HG03025 (cell line): ENCODE data around the gene MYO9B.

Experiments
- ATAC-seq: cut with Tn5 transposase; IDR thresholded peaks from one replicate; pipeline ENCODE4 v1.9.1; 2021; ENCODE audit warnings: mild to moderate bottlenecking, moderate library complexity; ENCODE audit not compliant: unreplicated experiment, low FRiP score

MYO9B gene

DNA sequence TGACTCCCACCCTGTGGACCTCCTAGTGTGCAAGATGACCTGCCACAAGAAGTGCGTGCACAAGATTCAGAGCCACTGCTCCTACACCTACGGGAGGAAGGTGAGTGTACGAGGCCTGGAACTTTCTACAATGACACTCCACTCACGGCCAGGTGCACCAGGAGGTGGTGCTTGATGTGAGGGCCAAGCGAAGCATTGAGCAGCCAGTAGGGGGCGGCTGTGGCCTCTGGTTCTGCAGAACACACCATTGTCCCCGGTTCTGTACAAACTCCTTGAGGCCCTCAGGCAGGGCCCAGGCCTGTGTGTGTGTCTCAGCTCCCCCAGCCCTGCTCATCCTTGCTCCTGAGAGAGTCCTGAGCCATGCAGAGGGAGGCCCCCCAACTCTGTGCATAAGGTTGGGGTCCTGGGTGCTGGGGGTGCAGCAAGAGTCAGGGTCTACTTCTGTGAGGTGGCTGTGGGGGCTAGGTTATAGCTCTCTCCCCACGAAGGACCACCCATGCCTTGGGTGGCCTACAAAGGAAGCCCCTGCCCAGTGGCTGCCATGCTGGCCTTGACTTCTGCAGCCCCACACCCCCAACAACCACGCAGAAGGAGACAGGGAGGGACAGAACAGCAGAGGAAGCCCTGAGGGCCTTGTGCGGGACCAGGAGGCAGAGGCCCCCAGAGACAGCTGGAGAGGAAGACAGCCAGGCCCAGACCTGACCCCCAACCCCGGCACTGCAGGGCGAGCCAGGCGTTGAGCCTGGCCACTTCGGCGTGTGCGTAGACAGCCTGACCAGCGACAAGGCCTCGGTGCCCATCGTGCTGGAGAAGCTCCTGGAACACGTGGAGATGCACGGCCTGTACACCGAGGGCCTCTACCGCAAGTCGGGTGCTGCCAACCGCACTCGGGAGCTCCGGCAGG lies 129.9 kb downstream of the MYO9B start:
- ATAC-seq, result no peak

DNA sequence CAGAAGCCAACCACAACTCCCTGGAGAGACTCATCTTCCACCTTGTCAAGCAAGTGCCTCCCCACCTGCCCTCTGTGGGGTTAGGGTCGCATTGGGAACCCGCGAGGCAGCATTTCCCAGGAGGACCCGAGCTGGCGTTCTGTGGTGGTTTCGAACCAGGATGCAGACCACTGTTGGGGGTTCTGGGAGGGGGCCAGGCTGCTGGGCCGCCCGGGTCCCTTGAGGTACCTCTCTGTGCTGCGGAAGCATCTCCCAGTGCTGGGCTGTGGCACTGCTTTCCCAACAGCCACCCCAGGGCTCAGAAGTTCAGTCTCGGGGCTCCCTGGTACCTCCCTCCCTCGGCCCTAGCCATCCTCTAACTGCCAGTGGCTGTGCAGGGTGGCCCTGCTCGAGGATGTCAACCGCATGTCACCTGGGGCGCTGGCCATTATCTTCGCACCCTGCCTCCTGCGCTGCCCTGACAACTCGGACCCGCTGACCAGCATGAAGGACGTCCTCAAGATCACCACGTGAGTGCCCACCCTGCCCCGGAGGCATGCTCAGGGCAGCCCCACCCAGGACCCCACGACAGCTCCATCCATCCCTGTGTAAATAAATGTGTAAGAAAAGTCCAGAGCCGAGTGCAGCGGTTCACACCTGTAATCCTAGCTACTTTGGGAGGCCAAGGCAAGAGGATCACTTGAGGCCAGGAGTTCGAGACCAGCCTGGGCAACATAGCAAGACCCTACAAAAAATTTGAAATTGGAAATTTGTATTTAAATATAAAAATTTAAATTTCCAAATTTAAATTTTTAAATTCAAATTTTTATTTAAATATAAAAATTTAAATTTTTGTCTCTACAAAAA lies 131.4 kb downstream of the MYO9B start:
- ATAC-seq, result no peak

DNA sequence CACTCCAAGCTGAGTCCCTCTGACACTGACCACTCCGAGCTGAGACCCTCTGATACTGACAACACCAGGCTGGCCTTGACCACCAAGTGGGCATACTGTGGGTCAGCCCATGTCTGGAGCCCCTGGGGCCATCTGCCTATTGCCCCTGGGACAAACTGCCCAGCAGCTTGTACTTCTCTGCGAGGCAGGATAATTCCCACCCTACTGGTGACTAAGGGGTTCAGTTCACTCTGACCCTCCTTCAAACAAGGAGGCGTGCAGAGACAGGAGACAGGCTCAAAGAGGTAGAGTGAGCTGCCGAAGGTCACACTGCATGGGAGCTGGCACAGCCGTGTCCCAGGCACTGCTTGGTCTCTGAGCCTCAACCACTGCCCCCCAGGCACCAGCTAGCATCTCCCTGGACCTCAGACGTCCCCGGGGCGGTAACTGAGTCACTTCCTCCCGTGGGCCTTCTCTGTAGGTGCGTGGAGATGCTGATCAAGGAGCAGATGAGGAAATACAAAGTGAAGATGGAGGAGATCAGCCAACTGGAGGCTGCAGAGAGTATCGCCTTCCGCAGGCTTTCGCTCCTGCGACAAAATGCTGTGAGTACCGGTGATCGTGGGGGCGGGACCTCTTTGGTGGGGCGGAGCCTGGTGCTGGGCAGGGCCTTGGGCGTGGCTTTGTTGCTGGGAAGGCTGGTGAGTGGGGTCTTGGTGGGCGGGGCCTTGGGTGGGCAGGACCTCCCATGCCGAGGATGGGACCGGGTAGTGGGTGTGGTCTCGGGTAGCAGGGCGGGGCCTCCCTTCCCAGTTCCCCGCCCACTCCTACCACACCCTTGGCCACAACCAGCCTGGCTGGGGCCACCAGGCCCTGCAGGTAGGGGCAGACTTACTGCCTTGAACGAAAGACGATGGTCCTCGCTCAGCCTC lies 133.8 kb downstream of the MYO9B start:
- no peak for ATAC-seq

DNA sequence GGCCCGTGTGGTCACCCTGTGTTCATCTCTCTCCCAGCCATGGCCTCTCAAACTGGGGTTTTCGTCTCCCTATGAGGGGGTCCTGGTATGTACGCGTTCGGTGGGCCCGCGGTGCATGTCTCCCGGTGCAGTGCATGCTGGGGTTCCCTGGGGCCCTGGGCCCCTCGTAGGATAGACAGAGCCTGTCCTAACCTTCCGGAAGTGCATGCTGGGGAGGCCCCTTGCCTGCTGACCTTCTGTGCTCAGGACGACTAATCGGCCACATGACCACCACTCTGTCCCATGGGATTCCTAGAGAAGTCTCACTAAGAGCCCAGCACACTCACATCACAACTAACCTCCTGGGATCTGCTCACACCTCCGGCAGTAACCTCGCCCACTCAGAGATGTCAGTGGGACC lies 134.7 kb downstream of the MYO9B start:
- ATAC-seq, result no peak

DNA sequence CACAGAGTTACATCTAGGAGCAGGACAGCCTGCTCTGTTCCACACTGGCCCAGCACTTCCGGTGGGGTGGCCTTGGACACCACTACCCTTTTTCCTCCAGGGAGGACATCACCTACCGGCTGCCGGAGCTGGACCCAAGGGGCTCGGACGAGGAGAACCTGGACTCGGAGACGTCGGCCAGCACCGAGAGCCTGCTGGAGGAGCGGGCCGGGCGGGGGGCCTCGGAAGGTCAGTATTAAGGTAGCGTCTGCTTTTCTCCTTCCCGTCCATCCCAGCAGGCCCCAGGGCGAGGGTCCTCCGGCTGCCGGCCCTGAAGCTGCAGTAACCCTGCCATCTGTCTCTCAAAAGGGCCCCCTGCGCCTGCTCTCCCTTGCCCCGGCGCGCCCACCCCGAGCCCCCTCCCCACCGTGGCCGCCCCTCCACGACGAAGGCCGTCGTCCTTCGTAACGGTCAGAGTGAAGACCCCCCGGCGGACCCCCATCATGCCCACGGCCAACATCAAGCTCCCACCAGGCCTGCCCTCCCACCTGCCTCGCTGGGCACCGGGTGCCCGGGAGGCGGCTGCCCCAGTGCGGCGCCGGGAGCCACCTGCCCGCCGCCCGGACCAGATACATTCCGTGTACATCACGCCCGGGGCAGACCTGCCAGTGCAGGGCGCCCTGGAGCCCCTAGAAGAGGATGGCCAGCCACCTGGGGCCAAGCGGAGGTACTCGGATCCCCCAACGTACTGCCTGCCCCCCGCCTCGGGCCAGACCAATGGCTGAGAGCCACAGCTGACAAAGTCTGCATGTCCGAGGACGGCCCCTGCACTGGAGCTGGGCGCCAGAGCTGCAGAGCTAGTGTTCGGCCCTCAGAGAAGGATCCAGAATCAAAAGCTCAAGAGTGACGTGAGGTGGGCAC lies 136.2 kb downstream of the MYO9B start:
- ATAC-seq, result no peak

DNA sequence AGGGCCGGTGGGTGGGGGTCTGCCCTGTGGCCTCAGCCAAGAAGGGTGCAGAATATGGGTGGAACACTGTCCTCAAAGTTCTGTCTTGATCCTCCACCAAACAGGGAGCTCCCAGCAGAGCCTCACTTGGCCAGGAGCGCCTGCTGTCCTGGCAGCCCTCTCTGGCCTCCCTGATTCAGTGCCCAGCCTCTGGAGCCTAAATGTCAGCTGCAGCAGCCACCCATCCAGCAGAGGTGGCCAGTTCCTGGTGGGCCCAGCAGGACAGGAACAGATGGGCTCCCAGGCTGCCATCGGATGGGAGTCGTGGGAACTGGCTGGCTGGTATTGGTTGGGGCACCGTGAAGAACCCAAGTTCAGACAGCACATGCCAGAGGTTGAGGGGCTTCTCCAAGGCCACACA lies 137.8 kb downstream of the MYO9B start:
- ATAC-seq, result no peak

DNA sequence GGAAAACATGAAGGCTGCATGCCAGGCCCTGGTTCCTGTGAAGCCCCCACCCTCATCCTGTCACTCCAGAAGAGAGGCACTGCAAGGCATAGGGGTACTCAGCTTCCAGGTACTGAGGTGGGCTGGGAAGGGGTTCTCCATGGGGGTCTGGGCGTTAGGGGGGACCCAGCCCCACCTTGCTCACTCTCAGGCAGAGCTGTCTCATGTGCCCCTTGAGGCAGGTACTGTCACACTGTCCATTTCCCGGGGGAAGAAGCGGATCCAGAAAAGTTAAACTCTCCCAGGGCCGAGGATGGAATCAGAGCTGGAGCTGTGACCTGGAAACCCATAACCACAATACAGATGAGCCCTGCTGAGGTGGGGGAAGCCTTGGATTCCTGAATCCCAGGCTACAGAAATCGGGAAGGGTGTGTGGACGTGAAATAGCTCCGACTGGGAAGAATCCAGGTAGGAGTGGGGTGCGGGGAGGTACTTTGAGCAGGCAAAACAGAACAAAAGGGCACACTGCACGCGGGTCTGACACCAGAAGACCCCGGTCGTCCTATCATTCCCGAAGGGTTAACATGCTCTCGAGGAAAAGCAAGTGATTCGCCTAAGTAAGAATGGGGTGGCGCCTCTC lies 139.0 kb downstream of the MYO9B start:
- no peak for ATAC-seq

DNA sequence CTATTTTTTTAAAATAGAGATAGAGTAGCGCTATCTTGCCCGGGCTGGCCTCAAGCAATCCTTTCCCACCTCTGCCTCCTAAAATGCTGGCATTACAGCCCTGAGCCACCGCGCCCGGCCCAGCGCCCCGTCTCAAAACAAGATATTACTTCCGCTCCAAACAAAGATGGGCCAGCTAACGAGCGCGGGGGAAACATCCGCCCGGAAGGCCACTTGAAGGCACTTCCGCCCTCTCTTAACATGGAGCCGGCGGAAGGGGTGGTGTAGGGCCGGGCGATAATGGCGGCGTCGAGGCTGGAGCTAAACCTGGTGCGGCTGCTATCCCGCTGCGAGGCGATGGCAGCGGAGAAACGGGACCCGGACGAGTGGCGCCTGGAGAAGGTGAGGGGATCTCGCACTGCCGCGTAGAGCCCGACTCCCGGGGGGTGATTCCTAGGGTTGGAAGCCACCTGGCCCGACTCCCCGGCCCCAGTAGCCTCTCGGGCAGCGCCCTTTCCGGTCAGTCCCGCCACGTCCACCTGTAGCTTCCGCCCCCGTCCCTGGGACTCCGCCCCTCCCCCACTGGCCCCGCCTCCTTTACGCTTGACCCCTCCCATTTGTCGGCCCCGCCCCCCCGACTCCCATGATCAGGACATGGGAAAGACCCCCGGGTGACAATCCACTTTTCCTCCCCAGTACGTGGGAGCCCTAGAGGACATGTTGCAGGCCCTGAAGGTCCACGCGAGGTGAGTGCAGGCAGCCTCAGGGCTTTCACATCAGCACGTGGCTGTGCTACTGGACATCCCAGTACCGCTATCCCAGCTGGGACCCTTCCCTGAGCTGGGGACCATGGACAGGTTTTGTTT lies 139.8 kb downstream of the MYO9B start, which contains the start of gene USE1:
Gene USE1, plus strand, starts transcription at position 231 of the 845 bp plus-strand sequence. Its CDS starts 49 bp downstream, at position 280.
- ATAC-seq, result no peak

DNA sequence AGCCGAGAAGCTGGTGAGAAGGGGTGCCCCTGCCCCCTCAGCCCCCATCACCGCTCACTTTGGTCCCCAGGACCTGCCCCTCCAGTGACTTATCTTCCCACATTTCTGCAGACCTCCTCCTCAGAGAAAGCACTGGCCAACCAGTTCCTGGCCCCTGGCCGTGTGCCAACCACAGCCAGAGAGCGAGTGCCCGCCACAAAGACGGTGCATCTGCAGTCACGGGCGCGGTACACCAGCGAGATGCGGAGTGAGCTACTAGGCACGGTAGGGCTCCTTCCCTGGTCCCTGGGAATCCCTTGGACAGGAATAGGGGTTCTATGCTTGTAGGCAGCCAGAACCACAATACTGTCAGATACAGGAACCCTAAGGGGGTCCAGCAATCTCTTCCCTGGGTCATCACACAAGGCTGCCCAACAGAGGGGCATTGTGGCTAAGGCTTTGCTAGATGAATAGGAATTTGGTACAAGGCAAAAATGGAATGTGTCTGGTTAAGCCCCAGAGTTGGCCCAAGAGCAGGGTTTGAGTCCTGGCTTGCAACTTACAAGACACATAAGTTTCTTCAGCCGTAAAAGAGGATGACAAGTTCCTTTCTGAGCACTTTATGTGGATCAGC lies 140.6 kb downstream of the MYO9B start:
- no peak for ATAC-seq

DNA sequence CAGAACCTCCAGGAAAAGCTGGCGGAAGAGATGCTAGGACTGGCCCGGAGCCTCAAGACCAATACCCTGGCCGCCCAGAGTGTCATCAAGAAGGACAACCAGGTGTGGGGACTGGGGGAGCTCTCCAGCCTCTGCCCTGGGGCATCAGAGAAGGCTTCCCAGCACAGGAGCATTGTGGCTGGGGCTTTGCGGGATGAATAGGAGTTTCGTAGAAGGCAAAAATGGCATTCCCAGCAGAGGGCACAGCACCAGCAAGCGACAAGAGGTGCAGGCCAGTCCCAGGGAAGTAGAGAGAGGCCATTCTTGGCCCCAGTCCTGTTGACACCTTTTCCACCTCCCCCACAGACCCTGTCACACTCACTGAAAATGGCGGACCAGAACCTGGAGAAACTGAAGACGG lies 143.7 kb downstream of the MYO9B start:
- no peak for ATAC-seq

DNA sequence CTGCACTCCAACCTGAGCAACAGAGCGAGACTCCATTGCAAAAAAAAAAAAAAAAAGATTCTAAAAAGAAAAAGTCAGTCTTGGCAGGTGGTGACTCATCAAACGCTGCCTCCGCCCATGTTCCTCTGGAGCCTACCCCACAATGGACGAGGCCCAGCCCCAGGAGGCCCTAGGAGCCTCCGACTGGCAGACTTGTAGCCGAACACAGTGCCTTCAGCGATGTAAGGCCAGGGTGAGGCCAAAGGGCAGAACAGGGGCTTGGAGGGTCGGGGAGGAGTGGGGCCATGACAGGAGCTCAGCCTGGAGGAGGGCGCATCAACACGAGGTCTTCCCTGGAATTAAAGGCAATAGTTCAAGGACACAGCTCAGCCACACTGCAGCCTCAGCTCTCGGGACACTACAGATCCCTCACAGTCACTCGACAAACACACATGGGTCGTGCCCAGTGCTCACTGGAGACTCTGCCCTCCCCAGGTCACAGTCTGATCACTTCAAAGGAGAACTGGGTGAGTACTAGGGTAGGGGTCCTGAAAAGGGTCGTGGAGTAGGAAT lies 144.7 kb downstream of the MYO9B start:
- ATAC-seq, result no peak

DNA sequence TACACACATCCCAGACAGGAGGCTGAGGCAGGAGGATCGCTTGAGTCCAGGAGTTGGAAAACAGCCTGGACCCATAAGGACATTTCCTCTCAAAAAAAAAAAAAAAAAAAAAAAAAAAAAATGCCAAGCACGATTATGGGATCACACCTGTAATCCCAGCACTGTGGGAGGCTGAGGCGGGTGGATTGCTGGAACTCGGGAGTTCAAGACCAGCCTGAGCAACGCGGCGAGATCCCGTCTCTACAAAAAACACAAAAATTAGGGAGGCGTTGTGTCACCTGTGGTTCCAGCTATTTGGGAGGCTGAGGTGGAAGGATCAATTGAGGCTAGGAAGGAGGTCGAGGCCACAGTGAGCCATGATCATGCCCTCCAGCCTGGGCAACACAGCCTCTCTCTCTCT lies 149.5 kb downstream of the MYO9B start:
- no peak for ATAC-seq

DNA sequence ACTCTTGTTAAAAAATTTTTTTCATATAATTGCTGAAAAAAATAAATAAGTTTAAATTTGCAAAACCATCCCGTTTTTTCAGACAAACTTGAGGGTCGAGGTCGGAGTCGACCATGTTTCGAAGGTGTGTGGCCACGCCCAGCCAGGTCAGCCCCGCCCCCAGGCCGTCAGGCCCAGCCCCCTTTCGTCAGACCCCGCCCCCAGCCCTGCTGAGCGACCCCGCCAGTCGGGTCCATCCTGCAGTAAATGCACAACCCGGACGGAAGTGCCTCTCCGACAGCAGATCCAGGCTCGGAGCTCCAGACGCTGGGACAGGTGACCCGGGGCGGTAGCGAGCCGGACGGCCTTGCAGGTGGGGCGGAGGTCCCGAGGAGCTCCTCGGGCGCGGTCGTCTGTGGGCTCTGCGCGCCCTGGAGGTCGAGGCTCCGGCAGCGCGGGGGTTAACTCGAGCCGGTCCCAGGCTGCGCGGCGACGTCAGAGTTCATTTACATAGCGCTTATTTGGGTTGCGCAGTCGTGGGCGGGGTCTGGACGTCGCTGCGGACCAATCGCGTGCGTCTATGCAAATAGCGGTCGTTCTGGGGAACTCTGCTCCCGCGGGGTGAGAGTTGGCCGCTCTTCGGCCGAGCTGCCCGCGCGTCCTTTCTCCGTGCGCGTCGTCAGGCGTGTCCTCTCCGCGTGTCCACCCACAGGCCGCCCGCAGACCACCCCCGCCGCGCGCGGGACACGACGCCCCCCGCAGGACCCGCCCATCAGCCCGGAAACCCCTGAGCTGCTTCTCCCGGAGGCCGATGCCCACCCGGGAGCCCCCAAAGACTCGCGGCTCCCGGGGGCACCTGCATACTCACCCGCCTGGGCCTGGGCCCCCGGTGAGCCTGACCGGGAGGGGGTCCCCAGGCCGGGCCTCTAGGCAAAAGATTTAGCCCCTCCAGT lies 150.7 kb downstream of the MYO9B start, which contains the start of gene OCEL1:
Gene OCEL1, plus strand, starts transcription at position 225 of the 932 bp plus-strand sequence. Its CDS starts 22 bp downstream, at position 247.
- peak; percentile 86 for ATAC-seq

DNA sequence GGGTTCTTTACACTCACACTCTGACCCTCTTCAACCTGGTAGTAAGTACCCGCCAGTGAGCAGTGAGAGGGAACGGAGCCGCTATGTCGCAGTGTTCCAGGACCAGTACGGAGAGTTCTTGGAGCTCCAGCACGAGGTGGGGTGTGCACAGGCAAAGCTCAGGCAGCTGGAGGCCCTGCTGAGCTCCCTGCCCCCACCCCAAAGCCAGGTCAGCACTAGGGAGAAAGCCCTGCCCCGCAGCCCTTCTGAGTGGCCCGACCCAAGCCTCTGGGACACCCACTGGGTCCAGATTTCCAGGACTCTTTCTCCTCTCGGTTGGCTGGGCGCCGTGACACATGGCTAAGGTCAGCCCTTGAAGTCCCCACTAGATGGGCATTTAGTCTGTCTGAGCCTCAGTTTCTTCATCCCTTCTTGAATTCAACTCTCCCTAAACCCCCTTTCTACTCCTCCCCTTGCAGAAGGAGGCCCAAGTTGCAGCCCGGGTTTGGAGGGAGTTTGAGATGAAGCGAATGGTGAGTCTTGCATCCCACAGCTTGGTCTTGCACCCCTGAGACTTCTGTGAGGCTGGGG lies 152.3 kb downstream of the MYO9B start:
- ATAC-seq, result no peak

DNA sequence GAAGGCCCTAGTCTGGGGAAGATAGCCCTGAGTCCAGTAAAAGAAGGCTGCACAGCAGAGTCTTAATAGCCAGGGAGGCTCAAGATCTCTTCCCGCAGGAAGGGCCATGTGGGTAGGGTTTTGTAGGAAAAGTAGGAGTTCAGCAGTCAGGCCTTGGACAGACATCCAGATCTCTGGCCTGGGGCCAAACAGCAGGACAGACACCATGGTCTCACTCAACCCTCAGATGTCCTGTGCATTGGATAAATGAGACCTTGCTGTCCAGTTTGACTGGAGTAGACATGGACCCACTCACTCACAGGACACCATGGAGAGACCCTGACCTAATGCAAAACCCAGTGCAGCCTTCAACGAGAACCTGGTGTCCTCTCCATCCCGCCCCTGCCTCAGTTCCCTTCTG lies 154.3 kb downstream of the MYO9B start:
- no peak for ATAC-seq

DNA sequence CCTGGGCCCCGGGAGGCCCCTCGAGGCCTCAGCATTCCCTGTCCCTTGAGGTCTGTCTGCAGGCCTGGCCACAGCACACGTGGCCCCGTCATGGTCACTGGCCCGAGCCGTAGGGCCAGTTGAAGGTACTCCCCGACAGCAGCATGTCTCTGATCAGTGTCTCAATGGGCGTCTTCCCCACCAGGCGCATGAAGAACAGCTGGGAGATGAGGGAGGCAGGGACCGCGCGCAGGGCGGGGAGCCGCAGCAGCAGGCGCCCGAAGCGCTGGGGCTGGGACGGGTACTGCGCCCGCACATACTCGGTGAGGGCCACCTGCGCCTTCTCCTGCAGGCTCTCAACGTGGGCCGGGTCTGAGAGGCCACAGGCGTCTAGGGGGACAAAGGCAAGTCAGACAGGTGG lies 156.7 kb downstream of the MYO9B start:
- no peak for ATAC-seq
